Measurements from ENCODE around the gene P2RX3. TPM values are rescaled to one million over a fixed set of nuclear protein-coding genes. Genes with fewer than 3 reads are reported as not detected.

P2RX3 gene
- total RNA-seq, 1 donor from 2014 or later: not detected

DNA sequence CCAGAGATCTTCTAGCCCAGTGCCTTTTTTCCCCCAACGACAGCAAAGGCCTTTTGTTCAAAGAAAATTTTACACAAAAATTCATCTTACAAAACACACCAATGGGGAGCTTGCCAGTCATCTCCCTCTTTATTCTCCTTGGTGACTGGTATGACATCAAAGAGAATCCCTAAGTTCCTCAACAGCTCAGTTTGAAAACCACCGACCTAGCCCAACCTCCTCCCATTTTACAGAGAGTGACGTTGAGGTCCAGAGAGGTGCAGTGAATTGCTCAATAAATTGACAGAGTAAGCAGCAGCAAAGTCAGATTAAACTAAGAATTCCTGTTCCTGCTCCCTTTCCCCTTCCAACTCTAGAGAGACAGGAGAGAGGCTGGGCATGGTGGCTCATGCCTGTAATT, 81.0 kb downstream of the P2RX3 start:
- no peak for DNase-seq (ENCODE audit: low read depth in 2 of 2)

DNA sequence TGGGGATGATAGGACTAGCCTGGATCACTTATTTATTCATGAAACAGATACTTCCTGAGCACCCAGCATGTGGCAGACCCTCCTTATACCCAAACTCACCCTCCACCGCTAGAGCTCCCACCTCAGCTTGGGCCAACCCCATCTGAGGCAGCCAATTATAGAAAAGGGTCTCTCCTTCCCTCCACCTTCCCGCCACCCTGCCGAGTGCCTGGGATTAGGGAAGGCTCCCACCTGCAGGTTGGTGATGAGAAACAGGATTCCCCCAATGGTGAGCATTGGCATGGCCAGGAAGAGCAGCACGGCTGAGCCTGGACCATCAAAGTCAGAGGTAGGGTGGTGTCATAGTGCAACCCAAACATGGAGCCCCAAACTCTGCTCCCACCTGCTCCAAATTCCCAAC, 82.9 kb downstream of the P2RX3 start:
- DNase-seq (ENCODE audit: low read depth in 2 of 2): no peak

DNA sequence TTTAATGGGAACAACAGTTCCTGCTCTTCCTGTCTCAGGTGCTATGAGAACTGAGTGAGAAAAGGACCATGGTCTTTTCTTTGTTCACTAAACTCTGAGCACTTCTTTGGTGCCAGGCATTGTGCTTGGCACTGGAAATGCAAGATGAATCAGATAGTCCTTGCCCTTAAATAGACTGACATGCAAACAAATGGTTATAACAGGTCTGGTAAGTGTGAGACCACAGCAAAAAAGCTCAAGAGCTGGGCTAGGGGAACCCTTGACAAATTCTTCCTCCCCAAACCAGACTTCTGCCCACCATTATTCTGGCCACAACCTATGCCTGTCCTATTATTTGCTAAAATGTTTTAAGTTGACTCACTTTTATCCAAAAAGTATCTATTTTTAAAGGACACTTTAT, 83.7 kb downstream of the P2RX3 start:
- no peak for DNase-seq (ENCODE audit: low read depth in 2 of 2)

Other genes with a start within 250 kb of the P2RX3 start
- gene LRRC55, start 156.4 kb upstream of the P2RX3 start, total RNA-seq: 0.13 TPM in 2 replicates
- 0.90 and 1.0 TPM in 2 replicates for gene APLNR, start 101.1 kb upstream of the P2RX3 start, total RNA-seq
- 42.0 and 51.5 TPM in 2 replicates for gene TNKS1BP1, start 13.4 kb upstream of the P2RX3 start, total RNA-seq
- 51.6 and 58.3 TPM in 2 replicates for gene SSRP1, start 2.5 kb upstream of the P2RX3 start, total RNA-seq
- gene PRG3, start 42.8 kb downstream of the P2RX3 start, total RNA-seq: not detected in 2 replicates
- gene PRG2, start 52.3 kb downstream of the P2RX3 start, total RNA-seq: under 0.01 TPM in 1 of 2 replicates, not detected in the other
- 24.4 and 35.3 TPM in 2 replicates for gene SLC43A3, start 88.8 kb downstream of the P2RX3 start, total RNA-seq
- gene RTN4RL2, start 122.2 kb downstream of the P2RX3 start, total RNA-seq: 0.13 TPM in 1 of 2 replicates, not detected in the other
- 11.0 and 19.0 TPM in 2 replicates for gene SLC43A1, start 177.3 kb downstream of the P2RX3 start, total RNA-seq
- gene TIMM10, start 192.4 kb downstream of the P2RX3 start, total RNA-seq: 34.5 and 64.1 TPM in 2 replicates
- not detected in 2 replicates for gene SMTNL1, start 199.2 kb downstream of the P2RX3 start, total RNA-seq
- gene UBE2L6, start 229.3 kb downstream of the P2RX3 start, total RNA-seq: 28.4 and 51.7 TPM in 2 replicates

Data from dermis microvascular lymphatic vessel endothelial cell (primary cell).